Neural cell (in vitro differentiated cells): ENCODE results near the gene NKX2-3. TPM values are rescaled to one million over a fixed set of nuclear protein-coding genes. Genes with fewer than 3 reads are reported as not detected.

Experiments
- H2AFZ ChIP-seq: fragments of 200-600, 300-800 bp; sonication (generic), shearing (Covaris generic); 2 replicates; pipeline ENCODE4 v1.6.0; 2014; ENCODE audit warnings: low read depth, mild to moderate bottlenecking, antibody characterized with exemption, low read length, moderate library complexity
- H3F3A ChIP-seq: fragments of 200-600 bp; shearing (Covaris generic); 2 replicates; pipeline ENCODE4 v1.6.1; 2016; ENCODE audit warnings: mild to moderate bottlenecking, moderate library complexity, mixed read lengths, antibody characterized with exemption, low read length; ENCODE audit not compliant: insufficient read depth, poor library complexity, severe bottlenecking
- H3K27ac ChIP-seq: fragments of 200-600, 300-800 bp; sonication (generic), shearing (Covaris generic); 2 replicates; pipeline ENCODE4 v1.5.1; 2014; ENCODE audit warnings: mild to moderate bottlenecking, low read length, moderate library complexity
- H3K27me3 ChIP-seq: fragments of 300-800, 200-600 bp; sonication (generic), shearing (Covaris generic); 2 replicates; pipeline ENCODE4 v1.6.0; 2014; ENCODE audit warnings: mild to moderate bottlenecking, low read depth, low read length, moderate library complexity; ENCODE audit not compliant: insufficient read depth
- H3K36me3 ChIP-seq: fragments of 300-800, 200-600 bp; sonication (generic), shearing (Covaris generic); 2 replicates; pipeline ENCODE4 v1.5.1; 2014; ENCODE audit warnings: mild to moderate bottlenecking, antibody characterized with exemption, low read length, moderate library complexity; ENCODE audit not compliant: insufficient read depth
- H3K4me2 ChIP-seq: fragments of 300-800, 200-600 bp; sonication (generic), shearing (Covaris generic); 2 replicates; pipeline ENCODE4 v1.6.0; 2014; ENCODE audit warnings: mild to moderate bottlenecking, low read length
- H3K4me3 ChIP-seq: fragments of 300-800, 200-600 bp; sonication (generic), shearing (Covaris generic); 2 replicates; pipeline ENCODE4 v1.5.1; 2014; ENCODE audit warnings: mild to moderate bottlenecking, low read length, moderate library complexity
- H3K79me2 ChIP-seq: fragments of 200-600 bp; shearing (Covaris generic); replicated peaks from 2 replicates; pipeline ENCODE4 v1.6.0; 2014; ENCODE audit warnings: mild to moderate bottlenecking, low read length, moderate library complexity; ENCODE audit not compliant: insufficient read depth
- H3K9ac ChIP-seq: fragments of 300-800, 200-600 bp; sonication (generic), shearing (Covaris generic); 2 replicates; pipeline ENCODE4 v1.6.1; 2016; ENCODE audit warnings: mild to moderate bottlenecking, low read length, mixed read lengths
- H3K9me2 ChIP-seq: fragments of 200-600 bp; shearing (Covaris generic); 2 replicates; pipeline ENCODE4 v1.6.1; 2016; ENCODE audit warnings: mild to moderate bottlenecking, low read length, mixed read lengths; ENCODE audit not compliant: insufficient read depth
- H3K9me3 ChIP-seq: fragments of 200-600, 300-800 bp; sonication (generic), shearing (Covaris generic); 2 replicates; pipeline ENCODE4 v1.6.1; 2016; ENCODE audit warnings: mild to moderate bottlenecking, mixed run types, low read length, moderate library complexity, mixed read lengths
- H4K20me1 ChIP-seq: fragments of 200-600 bp; shearing (Covaris generic); 2 replicates; pipeline ENCODE4 v1.6.1; 2016; ENCODE audit warnings: mild to moderate bottlenecking, mixed run types; ENCODE audit not compliant: insufficient read depth
- CTCF ChIP-seq: fragments of 450-650 bp; IDR thresholded peaks from 2 replicates; pipeline ENCODE4 v1.5.1; 2014; ENCODE audit warnings: antibody characterized with exemption, mild to moderate bottlenecking, moderate library complexity; ENCODE audit not compliant: poor library complexity, severe bottlenecking
- EP300 ChIP-seq: fragments of 450-650 bp; conservative IDR thresholded peaks from 2 replicates; pipeline ENCODE4 v1.6.1; 2014; ENCODE audit warnings: antibody characterized with exemption, mild to moderate bottlenecking, moderate library complexity; ENCODE audit not compliant: poor library complexity, severe bottlenecking
- EZH2 ChIP-seq: fragments of 200-600, 300-800 bp; shearing (Covaris generic), sonication (generic); IDR thresholded peaks from 2 replicates; pipeline ENCODE4 v1.6.1; 2014; ENCODE audit warnings: antibody characterized with exemption, low read length, borderline replicate concordance, mild to moderate bottlenecking; ENCODE audit not compliant: insufficient read depth, poor library complexity, severe bottlenecking
- MXI1 ChIP-seq: fragments of 450-650 bp; conservative IDR thresholded peaks from 2 replicates; pipeline ENCODE4 v1.6.1; 2014; ENCODE audit warnings: antibody characterized with exemption, mild to moderate bottlenecking; ENCODE audit not compliant: poor library complexity, severe bottlenecking
- POLR2AphosphoS5 ChIP-seq: IDR thresholded peaks from 2 replicates; pipeline ENCODE4 v1.6.1; 2012
- RAD21 ChIP-seq: fragments of 450-650 bp; conservative IDR thresholded peaks from 2 replicates; pipeline ENCODE4 v1.6.1; 2014; ENCODE audit warnings: antibody characterized with exemption, mild to moderate bottlenecking, moderate library complexity
- REST ChIP-seq: IDR thresholded peaks from 2 replicates; pipeline ENCODE4 v1.6.1; 2012; ENCODE audit warnings: borderline replicate concordance
- SMC3 ChIP-seq: fragments of 450-650 bp; conservative IDR thresholded peaks from 2 replicates; pipeline ENCODE4 v1.6.1; 2014; ENCODE audit warnings: antibody characterized with exemption, mild to moderate bottlenecking, moderate library complexity; ENCODE audit not compliant: poor library complexity
- TAF1 ChIP-seq: IDR thresholded peaks from 2 replicates; pipeline ENCODE4 v1.6.1; 2012; ENCODE audit warnings: low read depth
- polyA plus RNA-seq: library from polyadenylated mRNA; depleted of rRNA; stranded (reverse); fragments of >200 nt; gene quantifications from 2 replicates; pipeline ENCODE4 v1.2.3, GENCODE V29; 2014

NKX2-3 gene
- polyA plus RNA-seq, 1 donor from 2014 or later, result not detected

GRCh38 chr10:99530108-99531025, 2.4 kb upstream of the NKX2-3 start:
- Histone ChIP-seq H3K4me3 (no peak overlapping the region), H3K4me2 (no peak overlapping the region), H3F3A (no peaks in the 10 kb centered on the region), H3K9ac (no peak overlapping the region), H3K27me3 (peaks cover 97% of the 10 kb centered on the region), H2AFZ (no peak overlapping the region), H3K9me3 (no peaks in the 10 kb centered on the region), H3K36me3 (no peaks in the 10 kb centered on the region), H3K79me2 (no peaks in the 10 kb centered on the region), H3K27ac (no peak overlapping the region), H3K9me2 (no peaks in the 10 kb centered on the region), H4K20me1 (no peaks in the 10 kb centered on the region)
- no peak for TF ChIP-seq POLR2AphosphoS5
- no peak for TF ChIP-seq EZH2
- no peak for TF ChIP-seq TAF1
- TF ChIP-seq REST, result no peak
- no peak for TF ChIP-seq SMC3
- no peak for TF ChIP-seq RAD21
- no peak for TF ChIP-seq EP300
- TF ChIP-seq CTCF, result no peak
- no peak for TF ChIP-seq MXI1

DNA sequence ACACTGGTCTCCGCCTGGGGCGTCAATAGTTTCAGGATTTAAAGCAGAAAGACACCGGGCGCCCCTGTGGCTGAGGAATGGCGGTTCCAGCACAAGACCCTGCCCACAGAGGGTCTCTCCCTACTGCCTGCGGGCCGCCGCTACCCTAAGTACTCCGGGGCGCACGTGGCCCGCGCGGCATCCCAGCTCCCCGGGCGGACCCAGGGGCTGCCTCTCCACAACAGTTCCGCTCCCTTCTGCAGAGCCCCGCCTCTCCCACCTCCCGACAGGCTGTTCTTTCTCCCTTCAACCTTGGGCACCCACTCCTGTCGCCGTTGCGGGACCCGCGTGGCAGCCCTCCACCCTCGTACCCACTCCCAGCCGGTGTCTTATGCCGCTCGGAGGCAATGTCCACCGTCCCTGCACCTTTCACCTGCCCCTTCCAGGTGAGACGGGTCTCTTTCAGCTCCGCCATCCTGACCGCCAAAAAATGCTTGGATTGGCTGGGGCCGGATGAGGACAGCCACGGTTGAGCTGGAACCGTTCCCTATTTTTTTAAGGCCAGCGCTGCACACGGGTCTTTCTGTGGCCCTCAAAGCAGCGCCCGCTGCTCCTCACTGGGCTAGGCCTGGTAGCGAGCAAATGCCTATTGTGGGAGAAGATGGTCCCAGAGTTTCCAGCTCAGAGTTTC, 1.6 kb upstream of the NKX2-3 start:
- Histone ChIP-seq H3K4me3 (no peak overlapping the region), H3K9ac (no peak overlapping the region), H3K27me3 (peaks cover 98% of the 10 kb centered on the region), H3K36me3 (no peaks in the 10 kb centered on the region), H4K20me1 (no peaks in the 10 kb centered on the region), H3K9me3 (no peaks in the 10 kb centered on the region), H2AFZ (no peak overlapping the region), H3K79me2 (no peaks in the 10 kb centered on the region), H3K4me2 (no peak overlapping the region), H3K9me2 (no peaks in the 10 kb centered on the region), H3F3A (no peaks in the 10 kb centered on the region), H3K27ac (no peak overlapping the region)
- TF ChIP-seq MXI1, result no peak
- no peak for TF ChIP-seq POLR2AphosphoS5
